Stimulated activated CD8-positive, alpha-beta memory T cell treated with anti-CD3 and anti-CD28 coated beads, Interleukin-2, amount 100 ng/mL, for 48 hours (primary cell): Measurements from ENCODE around the gene STK16.
"Not testable (repeated sequence)": the region's sequence is repeated elsewhere in the genome, so short reads cannot be mapped to it uniquely, and the experiment has no call there.

Experiments used
- DNase-seq, 2 donors: peaks; one replicate each; pipeline ENCODE4 v3.0.0-alpha.2; 2020; ENCODE audit warnings: low read depth in 2 of 2

Gene STK16

DNA sequence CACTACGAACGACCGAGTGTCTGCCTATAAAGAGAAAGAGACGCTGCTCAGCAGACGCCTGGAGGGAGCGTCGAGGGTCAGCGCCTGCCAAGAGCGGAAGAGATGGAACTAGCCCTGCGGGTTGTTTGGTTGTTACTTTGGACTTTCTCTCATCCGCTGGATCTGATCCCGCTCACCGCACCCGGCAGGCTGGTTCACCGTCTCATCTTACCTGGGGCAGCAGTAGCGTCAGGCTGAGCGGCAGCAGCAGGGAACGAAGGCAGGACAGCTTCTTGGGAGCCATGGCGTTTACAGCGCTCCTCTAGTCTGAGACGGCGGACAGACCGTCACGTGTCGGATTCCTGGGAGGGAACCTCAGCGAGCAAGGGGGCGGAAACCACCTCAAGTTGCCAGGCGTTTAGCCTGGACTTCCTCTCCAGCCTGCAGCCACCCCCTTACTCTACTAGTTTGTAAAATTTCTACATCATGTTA is 2.0 kb upstream of the STK16 start:
- DNase-seq, result no peak

DNA sequence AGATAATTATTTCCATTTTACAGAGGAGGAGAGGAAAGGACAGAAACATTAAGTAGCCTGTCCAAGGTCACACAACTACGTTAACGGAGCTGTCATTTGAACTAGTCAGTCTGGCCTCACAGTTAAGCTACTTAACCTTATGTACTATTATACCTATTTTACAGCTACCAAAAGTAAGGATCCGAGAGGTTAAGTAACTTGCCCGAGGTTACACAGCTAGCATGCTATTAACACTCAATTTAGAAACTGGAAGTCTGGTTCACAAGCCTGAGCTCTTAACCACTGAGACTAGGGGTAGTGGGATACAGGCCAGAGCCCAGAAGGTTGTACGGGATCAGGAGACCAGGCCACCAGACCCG is 511 bp upstream of the STK16 start:
- no peak for DNase-seq

DNA sequence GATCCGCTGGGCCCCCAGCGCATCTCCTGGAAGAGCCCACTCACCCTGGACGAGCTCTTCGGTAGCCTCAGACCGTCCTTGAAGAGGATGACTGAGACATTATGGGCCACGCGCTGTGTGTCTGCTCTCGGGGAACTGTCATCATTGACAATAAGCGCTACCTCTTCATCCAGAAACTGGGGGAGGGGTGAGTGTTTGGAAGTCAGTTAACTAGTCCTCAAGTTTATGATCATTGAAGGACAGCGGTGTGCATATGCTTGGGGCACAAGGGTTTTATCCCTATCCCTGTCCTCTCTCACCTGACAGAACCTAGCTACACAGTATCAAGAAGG is 586 bp downstream of the STK16 start:
- no peak for DNase-seq

DNA sequence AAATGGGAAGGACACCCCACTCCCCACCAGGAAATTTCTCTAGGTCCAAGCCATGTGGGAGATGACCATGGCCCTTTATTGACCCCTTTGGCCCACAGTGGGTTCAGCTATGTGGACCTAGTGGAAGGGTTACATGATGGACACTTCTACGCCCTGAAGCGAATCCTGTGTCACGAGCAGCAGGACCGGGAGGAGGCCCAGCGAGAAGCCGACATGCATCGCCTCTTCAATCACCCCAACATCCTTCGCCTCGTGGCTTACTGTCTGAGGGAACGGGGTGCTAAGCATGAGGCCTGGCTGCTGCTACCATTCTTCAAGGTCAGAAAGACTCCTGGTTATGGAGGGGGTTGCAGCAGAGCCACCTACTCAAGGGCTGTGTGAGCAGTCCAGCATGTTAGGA is 1.3 kb downstream of the STK16 start:
- no peak for DNase-seq

DNA sequence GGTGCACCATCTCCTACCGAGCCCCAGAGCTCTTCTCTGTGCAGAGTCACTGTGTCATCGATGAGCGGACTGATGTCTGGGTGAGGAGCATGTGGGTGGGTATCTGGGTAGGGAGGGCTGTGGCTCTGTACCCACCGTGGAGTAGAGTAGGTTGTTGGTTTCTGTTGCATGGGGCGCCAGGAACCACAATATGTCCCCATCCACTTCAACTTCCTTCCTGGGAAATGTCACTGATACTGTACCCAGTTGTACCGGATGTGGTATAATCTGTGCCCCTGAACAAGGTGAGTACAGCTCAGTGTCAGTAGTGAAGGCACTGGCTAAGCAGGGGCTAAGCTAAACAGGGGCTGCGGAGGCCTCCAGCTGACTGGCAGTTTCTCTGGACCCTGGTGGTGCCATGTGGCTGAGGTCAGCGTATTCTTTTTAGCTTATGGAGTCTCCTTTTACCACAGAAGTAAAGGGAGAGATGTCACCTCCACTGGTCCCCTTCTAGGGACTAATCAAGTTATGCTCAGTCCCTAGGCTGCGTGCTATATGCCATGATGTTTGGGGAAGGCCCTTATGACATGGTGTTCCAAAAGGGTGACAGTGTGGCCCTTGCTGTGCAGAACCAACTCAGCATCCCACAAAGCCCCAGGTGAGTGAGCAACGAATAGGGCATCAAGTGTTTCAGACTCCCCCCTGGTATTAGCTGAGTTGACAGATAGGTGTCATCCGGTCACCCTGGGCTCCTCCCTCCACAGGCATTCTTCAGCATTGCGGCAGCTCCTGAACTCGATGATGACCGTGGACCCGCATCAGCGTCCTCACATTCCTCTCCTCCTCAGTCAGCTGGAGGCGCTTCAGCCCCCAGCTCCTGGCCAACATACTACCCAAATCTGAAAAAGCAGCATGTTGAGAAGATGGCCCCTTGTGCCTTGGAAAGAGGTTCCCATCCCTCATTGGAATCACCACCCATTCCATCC is 2.7 kb downstream of the STK16 start:
- no peak for DNase-seq

DNA sequence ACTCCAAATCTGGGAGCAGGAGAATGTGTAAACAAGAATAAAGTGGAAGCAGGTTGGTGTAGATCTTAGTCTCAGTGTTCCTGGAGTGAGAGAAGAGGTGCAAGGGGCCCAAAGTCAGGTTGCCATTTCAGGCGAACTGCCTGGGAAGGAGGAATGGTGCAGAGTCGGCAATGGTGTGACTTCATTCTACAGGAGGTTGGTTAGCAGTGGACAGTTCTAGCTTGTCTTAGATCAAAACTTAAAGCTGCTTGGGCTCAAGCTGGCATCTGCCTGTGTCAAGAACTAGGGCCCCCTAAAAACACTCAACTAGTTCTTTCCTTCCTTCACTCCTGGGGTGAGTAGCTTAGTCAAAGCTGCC is 3.5 kb downstream of the STK16 start:
- DNase-seq, result no peak

DNA sequence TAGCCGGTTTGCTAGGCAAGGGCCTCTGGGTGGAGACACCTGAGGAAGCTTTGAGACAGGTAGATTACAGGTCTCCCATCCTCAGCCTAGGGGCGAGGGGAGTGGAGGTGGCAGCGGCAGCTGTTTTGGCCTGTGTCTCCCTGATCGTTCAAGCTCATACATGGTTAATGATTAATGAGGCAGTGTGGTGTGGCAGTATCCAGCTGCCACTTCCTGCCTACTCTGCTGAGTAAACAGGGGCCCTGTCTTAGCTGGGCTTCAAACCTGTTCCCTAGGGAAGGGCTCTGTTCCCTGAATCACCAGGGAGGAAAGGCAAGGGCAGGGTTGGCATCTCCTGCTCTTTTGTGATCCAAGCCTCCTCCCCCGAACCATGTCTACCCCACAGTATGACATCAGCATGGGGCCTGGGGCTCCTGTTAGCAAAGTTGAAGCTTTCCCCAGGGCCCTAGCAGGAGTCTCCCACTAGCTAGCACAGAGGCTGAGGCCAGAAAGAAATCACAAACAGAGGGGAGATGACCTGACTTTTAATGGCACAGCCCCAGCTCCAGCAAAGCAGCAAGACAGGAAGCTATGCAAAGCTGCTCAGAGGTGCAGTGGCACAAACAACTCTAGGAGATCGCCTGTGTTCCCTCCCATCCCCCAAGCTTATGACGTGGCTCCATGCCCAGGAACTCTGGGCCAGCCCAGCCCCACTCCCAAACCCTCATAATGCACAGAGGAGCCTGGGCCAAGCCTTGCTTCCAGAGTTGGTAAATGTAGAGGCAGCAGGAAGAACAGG is 4.1 kb downstream of the STK16 start:
- no peak for DNase-seq

DNA sequence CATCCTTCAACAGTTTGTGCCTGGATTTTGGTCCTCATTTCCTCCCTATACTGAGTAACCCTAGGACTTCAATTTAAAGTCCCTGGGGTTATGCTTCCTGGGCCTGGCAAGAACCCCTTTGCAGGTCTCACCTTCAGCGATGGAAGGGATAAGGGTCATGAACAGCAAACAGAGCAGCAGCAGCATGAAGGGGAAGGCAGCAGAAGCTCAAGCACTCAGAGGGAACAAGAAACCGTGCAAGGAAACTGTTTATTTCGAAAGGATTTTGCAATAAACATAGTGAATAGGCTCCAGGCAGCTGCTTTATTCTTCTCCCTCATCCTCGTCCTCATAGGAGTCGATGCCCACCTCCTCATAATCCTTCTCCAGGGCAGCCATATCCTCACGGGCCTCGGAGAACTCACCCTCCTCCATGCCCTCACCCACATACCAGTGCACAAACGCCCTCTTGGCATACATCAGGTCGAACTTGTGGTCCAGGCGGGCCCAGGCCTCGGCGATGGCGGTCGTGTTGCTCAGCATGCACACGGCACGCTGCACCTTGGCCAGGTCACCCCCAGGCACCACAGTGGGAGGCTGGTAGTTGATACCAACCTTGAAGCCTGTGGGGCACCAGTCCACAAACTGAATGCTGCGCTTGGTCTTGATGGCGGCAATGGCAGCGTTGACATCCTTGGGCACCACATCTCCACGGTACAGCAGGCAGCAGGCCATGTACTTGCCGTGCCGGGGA is 4.9 kb downstream of the STK16 start:
- DNase-seq, result no peak

DNA sequence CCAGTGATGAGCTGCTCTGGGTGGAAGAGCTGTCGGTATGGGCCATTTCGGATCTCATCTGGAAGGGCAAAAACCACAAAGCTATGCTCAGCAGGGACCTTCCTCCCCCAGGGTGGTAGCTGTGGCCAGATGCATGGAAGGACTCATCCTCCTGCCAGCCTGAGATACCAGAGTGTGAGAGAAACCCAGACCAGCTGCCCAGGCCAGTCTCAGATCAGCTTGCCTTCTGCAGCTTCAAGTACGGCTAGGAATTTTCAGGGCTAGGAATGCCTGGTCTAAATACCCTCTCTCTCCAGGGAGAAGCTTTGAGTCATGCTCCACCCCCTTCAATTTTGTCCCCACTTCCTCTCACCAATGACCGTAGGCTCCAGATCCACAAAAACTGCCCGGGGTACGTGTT is 6.4 kb downstream of the STK16 start:
- DNase-seq, result no peak

DNA sequence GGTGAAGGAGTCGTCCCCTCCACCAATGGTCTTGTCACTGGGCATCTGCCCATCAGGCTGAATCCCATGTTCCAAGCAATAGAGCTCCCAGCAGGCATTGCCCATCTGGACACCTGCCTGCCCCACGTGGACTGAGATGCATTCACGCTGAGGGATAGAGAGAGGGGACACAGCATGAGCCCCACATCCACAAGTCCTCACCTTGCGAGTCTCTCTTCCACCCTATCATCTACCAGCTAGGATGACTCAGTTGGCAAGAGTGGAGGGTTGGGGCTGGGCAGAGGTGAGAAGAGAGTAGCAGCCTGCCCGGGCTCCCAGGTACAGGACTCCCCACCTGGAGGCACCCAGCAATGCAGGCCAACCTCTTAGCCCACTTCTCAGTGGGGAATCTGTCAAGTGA is 6.8 kb downstream of the STK16 start:
- no peak for DNase-seq

DNA sequence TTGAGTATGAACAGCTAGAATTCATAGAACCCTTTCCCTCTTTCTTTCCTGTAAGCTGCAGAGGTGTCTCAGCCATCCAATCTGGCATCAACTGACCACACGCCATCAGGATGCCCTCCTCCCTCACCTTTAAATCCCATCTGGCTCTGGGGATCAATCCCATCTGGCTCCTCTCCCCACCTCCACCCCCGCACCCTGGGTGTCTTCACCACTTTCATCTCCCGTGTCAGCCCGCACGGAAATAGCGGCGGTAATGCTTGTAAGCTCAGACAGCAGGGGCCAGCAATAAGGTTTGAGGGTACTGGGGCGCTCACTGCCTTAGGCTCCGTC is 7.3 kb downstream of the STK16 start:
- DNase-seq, result no peak

DNA sequence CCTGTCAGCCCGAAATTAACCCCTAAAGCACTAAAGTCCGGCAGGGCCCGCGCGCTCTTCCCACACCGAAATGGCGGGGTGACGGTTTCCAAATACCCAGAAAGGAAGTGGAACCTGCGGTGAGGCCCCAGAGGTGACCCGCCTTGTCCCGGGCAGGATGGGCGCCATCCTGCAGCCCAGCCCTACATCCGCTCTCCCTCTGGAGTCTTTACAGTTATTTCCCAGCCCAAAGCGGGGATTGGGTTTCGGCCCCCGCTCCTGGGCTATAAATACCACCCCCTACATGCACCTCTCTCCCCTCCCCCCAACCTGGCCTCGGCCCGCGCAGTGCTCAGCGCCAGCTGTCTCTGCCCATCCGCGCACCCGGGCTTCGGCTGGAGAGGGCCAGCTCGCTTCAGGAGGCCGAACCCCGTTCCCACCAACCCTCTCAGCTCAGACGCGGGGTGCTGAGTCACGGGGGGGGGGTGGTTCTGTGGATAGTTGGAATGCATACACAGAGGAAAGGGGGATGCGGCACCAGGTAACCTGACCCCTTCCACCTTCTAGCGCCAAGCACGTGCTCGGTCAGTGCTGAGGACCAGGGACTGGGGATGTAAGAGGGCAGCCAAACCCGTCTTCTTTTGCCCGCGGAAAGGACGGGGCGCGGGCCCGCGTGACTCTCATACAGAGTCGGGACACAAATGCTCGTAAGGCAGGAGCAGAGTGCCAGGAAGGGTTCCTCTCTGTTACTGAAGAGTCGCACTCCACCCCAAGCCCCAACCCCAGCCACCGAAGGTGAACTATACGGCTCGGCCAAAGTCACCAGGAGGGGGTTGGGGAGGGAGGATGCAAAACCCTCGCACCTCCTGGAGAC is 7.8 kb downstream of the STK16 start, which contains the start of gene TUBA4B:
TSS of gene TUBA4B (plus strand) at position 344 of the 853 bp plus-strand sequence. CDS start at position 509, 165 bp downstream.
- DNase-seq, result no peak

DNA sequence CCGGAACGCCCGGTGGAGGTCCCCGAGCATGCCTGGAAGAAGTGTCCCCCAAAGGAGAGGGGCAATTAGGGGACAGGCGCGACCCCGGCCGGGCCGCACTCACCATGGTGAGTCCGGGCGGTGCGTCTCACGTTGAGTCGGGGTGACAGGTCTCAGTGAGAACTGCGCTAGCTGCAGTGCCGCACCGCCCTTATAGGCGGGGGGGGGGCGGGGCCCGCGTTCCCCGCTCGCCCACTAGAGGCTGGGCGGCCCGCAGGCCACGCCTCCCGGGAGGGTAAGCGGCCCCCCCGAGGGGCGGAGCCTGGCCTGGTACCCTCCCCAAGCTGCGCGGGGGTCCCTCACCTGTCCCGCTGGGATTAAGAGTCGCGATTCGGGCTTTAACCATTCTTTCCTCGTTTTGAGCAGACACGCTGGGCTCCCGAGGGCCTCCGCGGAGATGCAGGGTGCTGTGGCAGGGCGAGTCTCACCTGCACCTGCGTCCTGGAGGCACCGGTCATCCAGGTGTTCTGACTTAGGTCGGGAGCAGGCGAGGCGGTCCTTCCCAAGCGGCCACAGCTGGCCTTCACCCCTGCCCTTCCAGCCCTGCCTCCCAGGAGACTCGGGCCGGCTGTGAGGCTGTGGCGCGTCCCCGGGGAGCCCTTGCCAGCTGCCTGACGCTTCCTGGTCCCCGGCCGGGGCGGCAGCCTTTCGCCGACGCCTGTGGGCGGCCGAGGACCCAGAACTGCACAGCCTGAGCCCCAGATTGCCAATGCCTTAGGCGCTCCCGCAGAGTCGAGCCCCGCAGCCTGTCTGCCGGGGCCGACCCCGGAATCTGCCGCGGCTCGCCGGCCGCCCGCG is 8.7 kb downstream of the STK16 start, which contains the start of gene TUBA4A:
TSS of gene TUBA4A (minus strand) at position 166 of the 837 bp plus-strand sequence. CDS start at position 106, 60 bp downstream.
- DNase-seq, result peak; percentile 85 to 86

DNA sequence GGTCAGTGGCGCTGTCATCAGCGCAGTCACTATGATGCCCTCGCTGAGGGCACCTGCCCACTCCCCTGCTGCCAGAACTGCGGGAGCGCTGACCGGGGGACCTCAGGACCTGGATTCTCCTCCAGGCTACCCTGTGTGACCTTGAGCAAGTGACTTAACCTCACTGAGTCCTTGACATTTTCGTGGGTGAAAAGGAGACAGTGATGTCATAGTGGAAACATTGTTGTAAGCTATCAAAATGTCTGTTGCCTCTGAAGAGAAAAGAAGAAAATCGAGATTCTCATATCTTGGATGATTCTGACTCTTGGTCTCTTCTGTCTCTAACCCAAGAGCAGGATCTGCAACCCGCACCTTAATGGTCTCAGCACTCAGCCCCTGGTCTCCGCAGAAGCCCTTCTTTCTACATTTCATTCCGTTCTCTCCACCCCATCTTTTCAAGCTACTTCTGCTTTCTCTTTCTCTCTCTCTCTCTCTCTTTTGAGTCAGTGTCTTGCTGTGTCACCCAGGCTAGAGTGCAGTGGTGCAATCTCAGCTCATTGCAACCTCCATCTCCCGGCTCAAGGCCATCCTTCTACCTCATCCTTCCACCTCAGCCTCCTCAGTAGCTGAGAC is 9.4 kb downstream of the STK16 start:
- no peak for DNase-seq

DNA sequence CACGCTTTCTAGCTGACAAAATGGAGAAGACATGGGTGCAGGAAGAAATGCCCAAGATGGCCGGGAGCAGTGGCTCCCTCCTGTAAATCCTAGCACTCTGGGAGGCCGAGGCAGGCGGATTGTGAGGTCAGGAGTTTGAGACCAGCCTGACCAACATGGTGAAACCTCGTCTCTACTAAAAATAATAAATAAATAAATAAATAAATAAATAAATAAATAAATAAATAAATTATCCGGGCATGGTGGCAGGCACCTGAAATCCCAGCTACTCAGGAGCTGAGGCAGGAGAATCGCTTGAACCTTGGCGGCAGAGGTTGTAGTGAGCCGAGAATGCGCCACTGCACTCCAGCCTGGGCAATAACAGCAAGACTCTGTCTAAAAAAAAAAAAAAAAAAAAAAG is 13.7 kb downstream of the STK16 start:
- not testable (repeated sequence) for DNase-seq

DNA sequence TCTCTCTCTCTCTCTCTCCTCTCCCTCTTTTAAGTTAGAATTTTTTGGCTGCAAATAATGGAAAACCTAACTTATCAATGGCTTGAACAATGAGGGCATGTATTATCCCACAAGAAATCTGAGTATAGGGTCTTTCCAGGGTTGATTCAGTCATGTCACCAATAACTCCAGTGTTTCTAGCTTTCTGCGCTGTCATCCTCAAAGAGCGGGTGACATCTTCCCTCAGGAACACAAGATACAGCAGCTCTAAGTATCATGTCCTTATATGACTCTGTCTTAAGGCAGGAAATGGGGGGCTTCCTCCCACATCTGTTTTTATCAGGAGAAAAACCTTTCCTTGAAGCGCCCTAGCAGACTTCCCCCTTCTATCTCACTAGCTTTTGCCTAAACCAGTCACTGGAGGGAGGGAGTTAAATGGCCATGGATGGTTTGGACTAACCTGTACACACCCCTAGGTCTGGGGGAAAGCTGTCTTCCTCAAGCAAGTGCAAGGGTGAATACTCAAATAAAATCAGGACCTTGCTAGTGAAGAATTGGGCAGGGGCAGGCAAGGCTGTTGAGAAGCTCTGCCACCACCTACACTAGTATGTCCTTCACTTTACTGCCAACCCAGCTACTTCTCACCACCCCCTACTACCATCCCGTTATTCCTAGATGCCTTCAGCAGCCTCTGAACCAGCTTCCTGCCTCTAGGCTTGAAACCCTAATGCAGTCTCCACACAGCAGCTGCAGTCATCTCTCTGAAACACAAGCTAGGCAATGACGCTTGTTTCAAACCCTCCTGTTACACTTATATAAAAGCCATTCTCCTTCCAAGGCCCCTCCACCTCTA is 16.0 kb downstream of the STK16 start:
- DNase-seq, result no peak

DNA sequence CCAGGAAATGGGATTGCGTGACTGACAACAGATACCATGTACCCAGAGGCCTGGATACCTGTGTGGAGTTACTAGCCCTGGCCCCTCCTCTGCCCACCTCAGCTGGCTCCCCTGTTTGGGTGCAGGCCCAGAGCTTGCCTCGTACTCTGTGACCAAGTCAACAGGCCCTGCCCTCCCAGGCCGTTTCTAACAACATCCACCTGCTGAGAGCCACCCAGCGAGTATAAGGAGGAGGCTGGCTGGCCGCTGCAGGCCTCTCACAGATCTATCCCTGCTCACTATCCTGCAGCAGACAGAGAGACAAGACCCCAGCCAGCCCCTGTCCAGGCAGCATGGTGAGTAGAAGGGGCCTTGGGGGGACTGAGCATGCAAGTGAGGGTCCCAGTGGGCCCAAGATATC is 21.0 kb downstream of the STK16 start:
- no peak for DNase-seq

DNA sequence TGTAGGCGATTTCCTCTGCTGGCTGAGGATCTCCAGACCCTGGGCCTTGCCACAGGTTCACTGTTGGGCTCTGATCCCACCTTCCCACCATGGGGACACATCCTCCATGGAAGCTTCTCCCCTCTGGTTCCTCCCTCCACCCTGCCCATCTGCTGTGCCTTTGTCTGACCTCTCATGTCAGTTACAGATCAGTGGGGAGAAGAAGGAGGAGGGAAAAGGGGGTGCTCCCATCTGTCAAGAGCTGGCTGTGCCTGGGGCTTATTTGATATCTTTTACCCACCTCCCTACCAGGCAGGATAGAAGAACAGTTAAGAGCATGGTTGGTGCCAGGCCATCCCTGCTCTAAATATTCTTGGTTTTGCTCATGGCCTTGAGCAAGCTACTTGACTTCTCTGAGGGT is 21.6 kb downstream of the STK16 start:
- DNase-seq, result no peak

DNA sequence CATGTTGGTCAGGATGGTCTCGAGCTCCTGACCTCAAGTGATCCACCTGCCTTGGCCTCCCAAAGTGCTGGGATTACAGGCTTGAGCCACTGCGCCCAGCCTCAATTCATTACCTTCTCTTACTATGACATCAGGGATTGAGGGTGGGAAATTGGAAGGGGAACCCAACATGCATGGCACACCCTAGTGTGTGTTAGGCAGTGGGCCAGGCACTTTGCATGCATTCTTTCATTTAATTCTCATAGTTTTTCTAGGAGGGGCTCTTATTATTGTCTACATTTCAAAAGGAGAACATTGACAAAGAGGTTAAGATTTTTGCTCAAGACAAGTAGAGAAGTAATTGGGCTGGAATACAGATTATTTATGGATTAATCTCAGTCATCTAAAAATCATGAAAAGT is 23.0 kb downstream of the STK16 start:
- no peak for DNase-seq
